ENCODE results near the gene PXMP2.

The PXMP2 gene

GRCh38 chr12:132736378-132736777 lies 49.0 kb downstream of the PXMP2 start:
- H3K9ac ChIP-seq (ENCODE audit: low read depth, low read length, poor library complexity, severe bottlenecking): no peak overlapping the region
- TF ChIP-seq CTCF (conservative IDR thresholded peaks at IDR 0.05; ENCODE audit: low read length): no peak
- TF ChIP-seq EZH2phosphoT487 (IDR thresholded peaks at IDR 0.05; ENCODE audit: borderline replicate concordance): no peak
- H3K36me3 ChIP-seq (ENCODE audit: insufficient read depth, low read length): peaks cover 93% of the 10 kb centered on the region; the same call in 1 of the 2 replicates
- H4K20me1 ChIP-seq (ENCODE audit: insufficient read depth, low read length, poor library complexity, severe bottlenecking): no peaks in the 10 kb centered on the region
- H3F3A ChIP-seq (ENCODE audit: low read depth): no peaks in the 10 kb centered on the region; the same call in 1 of the 2 replicates
- no peaks in the 10 kb centered on the region for H3K9me2 ChIP-seq (replicated peaks; ENCODE audit: low read depth, low read length)
- no peaks in the 10 kb centered on the region for H3K27me3 ChIP-seq (ENCODE audit: insufficient read depth, low read length, poor library complexity, severe bottlenecking)
- H3K4me2 ChIP-seq (ENCODE audit: low read depth, low read length, poor library complexity, severe bottlenecking): no peak overlapping the region
- no peaks in the 10 kb centered on the region for H3K9me3 ChIP-seq (ENCODE audit: insufficient read depth, low read depth, low read length)
- no peaks in the 10 kb centered on the region for H3K4me1 ChIP-seq (ENCODE audit: insufficient read depth, low read length, poor library complexity, severe bottlenecking)
- no peak overlapping the region for H3K4me3 ChIP-seq (ENCODE audit: low read length, poor library complexity, severe bottlenecking)
- H2AFZ ChIP-seq (ENCODE audit: low read length): no peak overlapping the region
- H3K79me2 ChIP-seq (ENCODE audit: insufficient read depth, low read length): peaks cover 3% of the 10 kb centered on the region; the same call in 1 of the 2 replicates

- no peaks in the 10 kb centered on the region for H3K27me3 ChIP-seq (ENCODE audit: insufficient read depth, low read length, poor library complexity, severe bottlenecking)
- TF ChIP-seq EZH2phosphoT487 (IDR thresholded peaks at IDR 0.05; ENCODE audit: borderline replicate concordance): no peak
- H3F3A ChIP-seq (ENCODE audit: low read depth): no peaks in the 10 kb centered on the region
- peaks cover 93% of the 10 kb centered on the region; the same call in 1 of the 2 replicates for H3K36me3 ChIP-seq (ENCODE audit: insufficient read depth, low read length)
- no peaks in the 10 kb centered on the region for H3K4me1 ChIP-seq (ENCODE audit: insufficient read depth, low read length, poor library complexity, severe bottlenecking)
- H3K9me2 ChIP-seq (replicated peaks; ENCODE audit: low read depth, low read length): no peaks in the 10 kb centered on the region
- H3K9ac ChIP-seq (ENCODE audit: low read depth, low read length, poor library complexity, severe bottlenecking): no peak overlapping the region
- H3K79me2 ChIP-seq (ENCODE audit: insufficient read depth, low read length): peaks cover 3% of the 10 kb centered on the region; the same call in 1 of the 2 replicates
- no peak overlapping the region for H3K4me3 ChIP-seq (ENCODE audit: low read length, poor library complexity, severe bottlenecking)
- no peak overlapping the region for H3K4me2 ChIP-seq (ENCODE audit: low read depth, low read length, poor library complexity, severe bottlenecking)
- no peaks in the 10 kb centered on the region for H4K20me1 ChIP-seq (ENCODE audit: insufficient read depth, low read length, poor library complexity, severe bottlenecking)
- no peak overlapping the region for H2AFZ ChIP-seq (ENCODE audit: low read length)
- H3K9me3 ChIP-seq (ENCODE audit: insufficient read depth, low read depth, low read length): no peaks in the 10 kb centered on the region
Observed at GRCh38 chr12:132736913-132737312, 49.5 kb downstream of the PXMP2 start.

- Histone ChIP-seq H3K4me2 (ENCODE audit: low read depth, low read length, poor library complexity, severe bottlenecking) (no peak overlapping the region), H3K36me3 (ENCODE audit: insufficient read depth, low read length) (peaks cover 90% of the 10 kb centered on the region; the same call in 1 of the 2 replicates), H4K20me1 (ENCODE audit: insufficient read depth, low read length, poor library complexity, severe bottlenecking) (peaks cover 3% of the 10 kb centered on the region), H3K27me3 (ENCODE audit: insufficient read depth, low read length, poor library complexity, severe bottlenecking) (no peaks in the 10 kb centered on the region), H3K4me3 (ENCODE audit: low read length, poor library complexity, severe bottlenecking) (no peak overlapping the region), H3K79me2 (ENCODE audit: insufficient read depth, low read length) (peaks cover 25% of the 10 kb centered on the region), H3K4me1 (ENCODE audit: insufficient read depth, low read length, poor library complexity, severe bottlenecking) (no peaks in the 10 kb centered on the region), H3K9ac (ENCODE audit: low read depth, low read length, poor library complexity, severe bottlenecking) (no peak overlapping the region), H2AFZ (ENCODE audit: low read length) (no peak overlapping the region), H3F3A (ENCODE audit: low read depth) (no peaks in the 10 kb centered on the region), H3K9me3 (ENCODE audit: insufficient read depth, low read depth, low read length) (no peaks in the 10 kb centered on the region), H3K9me2 (replicated peaks; ENCODE audit: low read depth, low read length) (no peaks in the 10 kb centered on the region)
- no peak for TF ChIP-seq EZH2phosphoT487 (IDR thresholded peaks at IDR 0.05; ENCODE audit: borderline replicate concordance)
- no peak for TF ChIP-seq CTCF (conservative IDR thresholded peaks at IDR 0.05; ENCODE audit: low read length)
Observed at GRCh38 chr12:132739600-132740312, 52.4 kb downstream of the PXMP2 start.

GRCh38 chr12:132740313-132740646 lies 52.9 kb downstream of the PXMP2 start:
- Histone ChIP-seq H3K4me3 (ENCODE audit: low read length, poor library complexity, severe bottlenecking) (no peak overlapping the region), H2AFZ (ENCODE audit: low read length) (no peak overlapping the region), H3K9me3 (ENCODE audit: insufficient read depth, low read depth, low read length) (no peaks in the 10 kb centered on the region), H3K9me2 (replicated peaks; ENCODE audit: low read depth, low read length) (no peaks in the 10 kb centered on the region), H3K4me1 (ENCODE audit: insufficient read depth, low read length, poor library complexity, severe bottlenecking) (no peaks in the 10 kb centered on the region), H3K79me2 (ENCODE audit: insufficient read depth, low read length) (peaks cover 30% of the 10 kb centered on the region), H3K27me3 (ENCODE audit: insufficient read depth, low read length, poor library complexity, severe bottlenecking) (no peaks in the 10 kb centered on the region), H3K4me2 (ENCODE audit: low read depth, low read length, poor library complexity, severe bottlenecking) (no peak overlapping the region), H3K36me3 (ENCODE audit: insufficient read depth, low read length) (peaks cover 89% of the 10 kb centered on the region; the same call in 1 of the 2 replicates), H3F3A (ENCODE audit: low read depth) (no peaks in the 10 kb centered on the region), H4K20me1 (ENCODE audit: insufficient read depth, low read length, poor library complexity, severe bottlenecking) (peaks cover 3% of the 10 kb centered on the region), H3K9ac (ENCODE audit: low read depth, low read length, poor library complexity, severe bottlenecking) (no peak overlapping the region)
- TF ChIP-seq CTCF (conservative IDR thresholded peaks at IDR 0.05; ENCODE audit: low read length): no peak
- no peak for TF ChIP-seq EZH2phosphoT487 (IDR thresholded peaks at IDR 0.05; ENCODE audit: borderline replicate concordance)
